Cerebellar cortex (tissue), 1 donor: ENCODE measurements around the gene TMEM39A.

Source experiments
- DNase-seq: peaks from one replicate; pipeline ENCODE4 v3.0.0-alpha.2; 2015; ENCODE audit warnings: low spot score

TMEM39A gene

DNA sequence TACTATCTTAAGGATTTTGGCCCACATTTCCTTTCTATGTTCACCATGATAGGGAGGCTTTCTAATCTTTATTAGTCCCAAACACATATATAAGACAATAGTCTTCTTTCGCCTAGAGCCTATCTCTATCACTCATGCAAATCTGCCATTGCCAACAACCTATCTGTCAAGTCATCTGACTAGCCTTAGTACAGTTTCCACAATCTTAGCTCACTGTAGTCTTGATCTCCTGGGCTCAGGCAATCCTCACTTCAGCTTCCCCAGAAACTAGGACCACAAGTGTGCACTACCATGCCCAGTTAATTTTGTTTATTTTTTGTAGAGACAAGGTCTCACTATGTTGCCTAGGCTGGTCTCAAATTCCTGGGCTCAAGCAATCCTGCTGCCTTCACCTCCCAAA, 6.9 kb downstream of the TMEM39A start:
- DNase-seq, result no peak

DNA sequence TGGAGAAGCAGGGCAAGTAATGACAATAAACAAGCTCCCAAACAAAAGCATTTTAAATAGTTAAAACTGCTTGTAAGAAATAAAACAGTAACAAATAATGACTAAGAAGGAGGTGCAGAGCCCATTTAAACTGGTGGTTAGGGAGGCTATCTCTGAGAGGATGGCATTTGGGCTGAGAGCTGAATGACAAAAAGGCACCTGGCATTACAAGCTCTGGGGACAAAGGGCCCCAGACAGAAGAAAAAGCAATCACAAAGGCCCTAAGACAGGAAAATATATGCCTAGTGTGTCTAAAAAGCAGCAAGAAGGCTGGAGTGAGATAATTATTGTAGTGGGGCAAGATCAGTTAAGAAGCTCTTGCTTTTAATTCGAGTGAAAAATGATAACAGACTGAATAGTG, 9.6 kb downstream of the TMEM39A start:
- DNase-seq, result no peak

DNA sequence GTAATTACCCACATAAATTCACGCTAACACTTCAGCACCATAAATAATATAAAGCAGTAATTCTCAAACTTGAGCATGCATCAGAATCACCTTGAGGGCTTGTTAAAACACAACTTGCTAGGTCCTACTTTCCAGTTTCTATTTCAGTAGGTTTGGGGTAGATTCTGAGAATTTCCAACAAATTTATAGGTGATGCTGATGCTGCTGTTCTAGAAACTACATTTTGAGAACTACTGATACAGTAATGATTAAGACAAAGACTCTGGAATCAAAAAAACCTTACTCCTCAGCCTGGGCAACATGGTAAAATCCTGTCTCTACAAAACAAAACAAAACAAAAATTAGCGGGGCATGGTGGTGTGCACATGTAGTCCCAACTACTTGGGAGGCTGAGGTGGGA, 18.8 kb downstream of the TMEM39A start:
- DNase-seq, result no peak

DNA sequence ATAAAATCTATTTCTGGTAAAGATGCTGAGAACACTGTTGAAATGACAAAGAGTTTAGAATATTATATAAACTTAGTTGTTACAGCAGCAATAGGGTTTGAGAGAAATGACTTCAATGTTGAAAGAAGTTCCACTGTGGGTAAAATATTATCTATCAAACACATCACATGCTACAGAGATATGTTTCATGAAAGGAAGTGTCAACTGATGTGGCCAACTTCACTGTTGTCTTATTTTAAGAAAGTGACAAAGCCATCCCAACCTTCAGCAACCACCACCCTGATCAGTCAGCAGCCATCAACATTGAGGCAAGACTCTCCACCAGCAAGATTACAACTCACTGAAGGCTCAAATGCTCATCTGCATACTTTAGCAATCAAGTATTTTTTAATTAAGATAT, 20.2 kb downstream of the TMEM39A start:
- no peak for DNase-seq

DNA sequence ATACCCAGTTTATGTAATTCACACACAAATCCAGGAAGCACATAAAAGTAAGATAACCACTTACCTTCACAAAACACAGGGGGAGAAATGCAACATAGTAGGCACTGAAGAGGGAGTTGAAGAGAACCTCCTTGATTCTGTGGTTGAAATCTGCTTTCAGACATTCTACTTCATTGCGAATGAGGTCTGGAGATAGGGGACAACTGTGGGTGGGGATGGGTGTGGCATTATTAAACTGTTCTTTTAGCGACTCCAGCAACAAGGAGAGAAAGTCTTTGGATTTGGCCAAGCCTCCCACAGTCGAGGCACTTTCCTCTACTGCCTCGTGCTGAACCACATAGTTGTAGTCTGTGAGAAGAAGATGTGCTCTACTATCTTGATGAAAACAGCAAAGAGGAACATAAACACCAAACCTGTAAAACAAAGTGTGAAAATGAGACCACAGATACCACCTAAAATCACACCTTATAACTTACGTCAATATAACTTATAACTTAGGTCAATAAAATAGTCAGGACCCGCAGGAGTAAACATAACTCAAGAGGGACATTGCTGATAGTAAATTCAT, 25.6 kb downstream of the TMEM39A start:
- DNase-seq, result no peak

DNA sequence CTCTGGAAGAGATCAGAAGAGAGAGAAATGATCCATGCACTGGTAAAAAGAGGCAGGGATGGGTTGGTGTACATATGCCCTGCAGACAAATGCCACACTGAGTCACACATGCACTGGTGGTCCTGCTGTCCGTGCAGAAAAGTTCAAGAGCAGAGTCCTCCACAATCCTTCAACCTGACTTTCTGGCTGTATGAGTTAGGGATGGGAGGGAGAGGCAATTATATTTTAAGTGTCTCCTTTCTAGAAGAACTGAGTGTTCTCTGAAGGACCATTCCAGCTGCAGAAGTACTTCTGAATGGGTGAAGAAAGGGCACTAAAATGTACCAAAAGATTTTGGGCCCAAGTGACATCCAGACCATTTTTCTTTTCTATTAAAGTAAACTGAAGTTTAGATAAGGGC, 26.4 kb downstream of the TMEM39A start:
- no peak for DNase-seq

DNA sequence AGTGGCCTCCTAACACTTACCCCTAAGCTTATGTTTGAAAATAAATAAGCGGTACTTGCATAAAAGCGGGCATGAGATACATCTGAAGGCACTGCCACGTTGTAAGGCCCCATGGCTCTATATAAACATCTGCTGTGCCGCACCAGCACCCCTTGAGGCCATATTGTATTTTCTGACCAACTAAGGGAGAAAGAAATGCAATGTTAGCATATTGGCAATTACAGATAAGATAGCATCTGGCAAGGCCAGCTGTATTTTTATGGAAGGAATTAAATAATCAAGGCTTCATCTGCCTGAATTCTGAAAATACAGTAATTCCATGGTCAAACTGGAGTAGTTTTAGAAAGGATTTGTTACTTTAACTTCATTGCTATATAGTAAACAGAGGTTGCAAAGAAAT, 28.7 kb downstream of the TMEM39A start:
- no peak for DNase-seq

DNA sequence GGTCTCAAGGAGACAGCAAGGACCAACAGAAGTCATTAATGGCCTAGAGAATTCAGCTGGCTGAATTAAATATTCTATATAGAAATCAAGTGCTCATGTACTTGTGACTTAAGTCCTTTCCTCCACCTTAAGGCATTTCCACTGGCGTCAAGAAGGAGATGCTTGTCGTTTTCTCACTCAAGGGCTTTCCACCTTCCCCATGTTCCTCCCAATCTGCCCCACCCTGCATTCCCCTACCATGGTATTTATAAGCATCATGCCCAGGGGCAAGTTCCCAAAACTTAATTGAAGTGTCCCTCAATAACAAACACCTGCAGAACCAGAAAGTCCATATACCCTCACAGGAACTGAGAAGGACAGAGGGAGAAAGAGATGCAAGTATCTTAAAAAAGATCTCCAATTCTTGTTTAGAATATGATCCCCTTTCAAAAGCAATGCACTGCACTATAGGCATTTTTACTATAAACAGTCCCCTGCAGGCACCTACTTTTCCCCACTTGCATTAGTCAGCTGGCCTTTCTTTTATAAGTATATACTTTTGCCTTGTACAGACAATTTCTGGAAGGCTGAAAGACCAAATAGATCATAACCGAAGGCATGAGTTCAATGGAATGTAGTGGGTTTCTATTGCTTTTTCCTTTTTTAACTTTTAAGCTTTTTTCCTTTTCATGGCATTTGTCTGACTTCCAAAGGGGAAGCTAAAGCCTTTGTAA, 29.6 kb downstream of the TMEM39A start:
- no peak for DNase-seq

DNA sequence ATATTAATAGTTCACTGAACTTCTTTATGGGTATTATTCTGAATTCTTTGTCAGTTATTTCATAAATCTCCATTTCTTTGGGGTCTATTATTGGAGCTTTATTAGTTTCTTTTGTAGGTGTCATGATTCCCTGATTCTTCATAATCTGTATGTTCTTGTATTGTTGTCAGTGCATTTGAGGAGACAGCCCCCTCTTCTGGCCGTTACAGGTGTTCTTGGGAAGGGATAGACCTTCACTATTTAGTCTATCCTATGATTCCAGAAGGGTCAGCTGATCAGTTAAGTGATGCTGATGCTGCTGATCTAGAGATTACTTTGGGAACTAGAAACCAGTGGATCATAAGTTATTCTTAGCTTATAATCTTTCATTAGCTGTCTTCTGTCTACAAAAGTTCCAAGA, 34.9 kb downstream of the TMEM39A start:
- DNase-seq, result no peak

DNA sequence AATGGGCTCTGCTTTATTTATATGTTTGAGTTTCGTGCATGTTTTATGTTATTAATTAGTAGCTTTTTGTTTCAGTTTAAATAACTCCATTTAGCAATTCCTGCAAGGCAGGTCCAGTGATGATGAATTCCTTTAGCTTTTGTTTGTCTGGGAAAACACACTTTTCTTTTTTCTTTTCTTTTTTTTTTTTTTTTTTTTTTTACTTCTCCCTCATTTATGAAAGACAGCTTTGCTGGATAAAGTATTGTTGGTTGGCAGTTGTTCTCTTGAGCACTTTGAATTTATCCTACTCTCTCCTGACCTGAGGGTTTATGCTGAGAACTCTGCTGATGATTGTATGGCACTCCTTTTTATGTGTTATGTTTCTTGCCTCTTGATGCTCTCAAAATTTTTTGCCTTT, 35.7 kb downstream of the TMEM39A start:
- no peak for DNase-seq

DNA sequence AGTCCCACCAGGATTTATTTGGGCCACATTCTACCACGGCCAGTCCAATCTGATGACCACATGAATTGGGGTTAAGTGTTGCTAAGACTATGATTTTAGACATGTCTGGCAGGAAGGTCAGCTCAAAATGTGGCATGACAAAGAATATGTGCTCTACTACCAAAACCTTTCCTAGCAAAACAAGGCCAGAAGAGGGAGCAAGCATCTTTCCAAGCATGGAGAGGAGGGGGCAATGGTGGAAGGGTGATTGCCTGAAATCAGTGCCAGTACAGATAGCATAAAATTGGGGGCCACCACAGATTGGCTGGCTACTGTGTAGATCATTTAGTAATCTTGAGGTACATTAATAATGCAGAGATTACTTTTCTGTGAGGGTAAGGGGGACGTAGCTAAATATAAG, 43.2 kb downstream of the TMEM39A start:
- DNase-seq, result peak; percentile 25

DNA sequence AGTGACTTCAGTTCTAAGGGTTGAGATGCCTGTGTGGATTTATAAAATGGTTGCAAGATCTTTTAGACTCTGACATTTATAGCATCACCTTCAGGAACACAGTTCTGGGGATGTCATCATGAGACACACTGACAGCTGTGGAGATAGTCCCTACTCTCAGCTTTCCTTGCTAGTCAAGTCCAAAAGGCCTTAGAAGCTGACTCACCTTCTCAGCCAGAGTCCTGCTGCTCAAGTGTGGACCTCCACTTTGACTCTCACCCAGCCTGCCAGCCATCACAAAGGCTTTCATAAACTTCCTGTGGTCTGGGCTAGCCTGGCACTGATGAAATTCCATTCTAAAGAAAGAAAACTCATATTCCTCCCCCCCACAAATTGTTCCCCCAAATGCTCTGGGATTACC, 44.8 kb downstream of the TMEM39A start:
- DNase-seq, result no peak

DNA sequence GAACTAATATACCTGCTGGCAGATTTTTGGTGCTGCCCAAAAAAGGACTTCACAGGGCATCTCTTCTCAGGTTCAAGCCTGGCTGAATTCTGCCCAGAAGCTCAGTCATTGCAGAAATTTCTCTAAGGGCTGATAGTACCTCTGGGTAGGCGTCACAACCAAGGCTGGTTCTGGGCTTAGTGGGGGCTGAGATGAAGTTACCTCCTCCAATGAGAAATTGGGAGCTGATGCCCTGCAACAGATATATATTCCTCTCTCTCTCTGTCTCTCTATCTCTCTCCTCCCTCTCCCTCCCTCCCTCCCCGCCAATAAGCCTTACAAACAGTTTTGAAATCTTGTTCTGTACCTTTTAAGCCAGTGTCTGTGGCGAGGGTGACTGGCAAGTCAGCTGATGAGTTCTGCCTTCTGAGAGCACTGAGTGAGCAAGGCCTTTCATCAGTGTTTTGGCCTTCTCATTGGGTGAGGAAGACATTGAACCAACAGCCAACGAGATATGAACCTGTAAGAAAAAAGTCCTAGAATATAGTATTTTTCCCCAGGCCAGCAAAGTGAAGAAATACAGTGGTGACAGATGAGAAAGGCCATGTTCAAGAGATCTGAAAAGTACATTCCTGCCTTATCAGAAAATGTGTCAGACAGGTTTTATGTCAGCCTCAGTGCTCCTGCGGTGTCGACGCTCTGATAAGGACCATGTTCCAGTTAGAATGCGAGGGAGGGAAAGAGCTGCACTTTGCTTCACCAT, 45.5 kb downstream of the TMEM39A start:
- no peak for DNase-seq

DNA sequence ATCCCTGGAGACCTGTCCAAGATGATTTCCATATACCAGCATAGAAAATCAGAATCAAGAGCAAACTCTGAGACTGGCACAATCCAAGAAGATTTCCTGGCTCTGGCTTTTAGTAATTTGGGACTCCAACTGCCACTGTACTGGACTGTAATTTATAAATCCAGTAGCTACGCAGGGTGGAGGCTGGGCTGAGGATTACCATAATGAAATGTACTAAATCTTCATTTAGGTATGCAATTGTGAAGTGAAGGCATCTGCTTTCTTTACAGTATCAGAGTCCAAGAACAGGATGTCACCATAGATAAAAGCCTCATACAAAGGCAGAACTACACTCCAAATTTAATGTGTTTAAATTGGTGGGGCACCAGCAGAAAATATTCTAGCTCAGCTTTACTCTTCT, 46.5 kb downstream of the TMEM39A start:
- no peak for DNase-seq

DNA sequence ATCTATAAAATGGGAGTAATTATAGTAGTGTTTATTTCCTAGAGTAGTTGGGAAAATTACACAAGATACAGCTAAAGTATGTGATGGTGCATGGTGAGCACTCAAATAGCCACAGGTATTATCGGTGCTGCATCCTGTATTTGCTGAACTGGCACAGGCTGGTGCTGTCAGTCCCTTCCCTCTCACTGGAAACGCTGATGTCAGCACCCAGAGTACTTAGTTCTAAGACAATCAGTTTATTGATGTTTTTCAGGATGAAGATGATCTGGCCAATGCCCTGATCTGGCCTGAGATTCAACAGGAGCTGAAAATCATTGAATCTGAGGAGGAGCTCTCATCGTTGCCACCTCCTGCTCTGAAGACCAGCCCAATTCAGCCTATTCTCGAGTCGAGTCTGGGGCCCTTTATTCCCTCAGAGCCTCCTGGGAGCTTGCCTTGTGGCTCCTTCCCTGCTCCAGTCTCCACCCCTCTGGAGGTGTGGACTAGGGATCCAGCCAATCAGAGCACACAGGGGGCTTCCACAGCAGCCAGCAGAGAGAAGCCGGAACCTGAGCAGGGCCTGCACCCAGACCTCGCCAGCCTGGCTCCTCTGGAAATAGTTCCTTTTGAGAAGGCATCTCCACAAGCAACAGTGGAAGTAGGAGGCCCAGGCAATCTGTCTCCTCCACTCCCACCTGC, 49.7 kb downstream of the TMEM39A start:
- DNase-seq, result no peak

DNA sequence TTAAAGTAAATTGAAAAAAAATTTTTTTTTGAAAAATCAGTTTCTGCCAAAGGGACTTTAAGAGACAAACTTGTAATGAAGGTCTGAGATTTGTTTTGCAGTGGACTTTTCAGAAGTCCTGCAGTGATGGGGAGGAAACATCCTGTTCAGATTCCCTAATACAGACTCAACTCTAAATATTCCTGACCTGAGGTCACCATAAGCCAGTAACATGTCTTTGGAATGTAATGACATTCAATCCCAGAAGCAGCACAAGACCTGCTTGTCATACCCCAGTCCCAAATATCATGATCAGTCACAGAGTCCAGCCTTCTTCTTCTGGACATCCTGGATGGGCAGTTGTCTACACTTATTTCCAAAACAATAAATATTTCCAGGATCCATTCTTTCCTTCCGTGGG, 53.6 kb downstream of the TMEM39A start:
- DNase-seq, result no peak

DNA sequence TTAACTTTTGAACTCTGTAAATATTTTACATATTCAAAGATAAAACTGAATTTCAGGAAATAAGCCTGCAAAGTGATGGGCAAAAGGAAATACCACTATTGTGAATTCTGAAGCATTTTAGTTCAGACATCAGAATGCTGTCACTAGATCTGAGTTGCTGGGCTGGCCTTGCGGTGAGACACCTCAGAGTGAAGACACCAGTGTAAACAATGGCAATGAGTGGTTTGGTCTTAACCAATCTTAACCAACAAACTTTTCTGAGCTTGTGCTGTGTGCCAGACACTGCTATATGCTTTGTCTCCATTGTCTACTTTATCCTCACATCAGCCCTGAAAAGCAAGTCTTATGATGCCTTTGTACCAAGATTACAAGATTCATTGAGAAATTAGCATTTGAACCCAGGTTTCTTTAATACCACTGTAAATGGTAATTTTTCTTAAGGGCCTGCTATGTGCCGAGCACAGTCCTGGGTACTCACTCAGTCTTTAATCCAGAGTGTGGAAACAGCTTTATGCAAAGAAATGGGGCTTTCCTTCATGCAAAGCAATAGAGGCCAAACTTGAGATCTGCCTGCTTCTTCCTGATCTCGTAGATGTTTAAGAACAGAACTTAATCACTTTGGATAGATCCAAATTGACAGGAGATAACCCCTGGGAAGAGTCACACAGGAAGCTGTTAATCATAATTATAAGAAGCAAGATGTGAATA, 55.0 kb downstream of the TMEM39A start:
- DNase-seq, result no peak

DNA sequence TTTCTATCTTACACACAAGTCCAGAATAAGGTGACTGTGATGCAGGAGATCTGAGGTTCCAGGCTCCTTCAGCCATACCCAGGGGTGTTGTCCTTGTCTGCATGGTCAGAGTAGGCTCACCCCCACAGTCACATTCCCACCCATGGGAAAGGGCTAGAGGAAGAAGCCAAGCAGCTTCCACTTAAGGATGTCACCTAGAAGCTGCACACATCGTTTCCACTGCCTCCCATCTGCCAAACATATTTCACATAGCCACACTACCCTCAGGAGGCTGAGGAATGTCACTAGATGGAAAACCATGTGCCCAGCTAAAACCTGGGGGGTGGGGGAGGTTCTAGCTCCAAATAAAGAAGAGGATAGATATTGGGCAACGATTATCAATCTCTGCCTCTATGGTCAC, 58.1 kb downstream of the TMEM39A start:
- DNase-seq, result no peak

DNA sequence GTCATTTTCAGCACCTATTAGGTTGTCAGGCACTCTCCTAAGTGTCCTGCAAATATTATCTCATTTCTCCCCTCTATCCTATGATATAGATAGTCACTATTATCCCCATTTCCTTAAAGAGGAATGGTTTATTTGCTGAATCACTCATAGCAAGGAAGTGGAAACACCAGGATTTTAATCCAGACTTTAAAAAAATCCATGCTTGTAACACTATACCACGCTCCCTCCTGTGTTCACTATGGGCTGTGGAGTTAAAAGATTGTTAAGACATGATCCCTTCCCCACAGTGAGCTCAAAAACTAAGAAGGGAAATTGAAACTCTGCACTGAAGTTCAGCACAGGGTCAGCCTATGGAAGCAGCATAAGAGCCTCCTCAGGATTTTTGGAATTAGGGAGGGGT, 60.2 kb downstream of the TMEM39A start:
- no peak for DNase-seq

DNA sequence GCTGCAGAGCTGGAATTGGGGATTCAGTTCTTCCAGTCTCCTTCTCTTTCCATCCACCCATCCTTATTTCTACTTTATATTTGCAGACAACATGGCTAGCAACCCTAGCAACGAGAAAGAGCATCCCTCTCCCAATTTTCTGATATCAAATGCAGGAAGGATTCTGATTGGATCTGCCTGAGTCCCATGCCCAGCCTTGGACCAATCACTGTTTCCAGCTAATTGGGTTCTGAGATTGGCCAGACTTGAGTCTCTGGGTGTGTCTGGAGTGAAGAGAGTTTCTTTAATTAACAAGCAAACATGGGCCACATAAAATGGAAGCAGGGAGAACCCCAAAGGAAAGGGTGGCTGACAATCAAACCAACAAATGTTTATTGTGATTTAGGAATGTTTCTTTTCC, 60.6 kb downstream of the TMEM39A start:
- no peak for DNase-seq

DNA sequence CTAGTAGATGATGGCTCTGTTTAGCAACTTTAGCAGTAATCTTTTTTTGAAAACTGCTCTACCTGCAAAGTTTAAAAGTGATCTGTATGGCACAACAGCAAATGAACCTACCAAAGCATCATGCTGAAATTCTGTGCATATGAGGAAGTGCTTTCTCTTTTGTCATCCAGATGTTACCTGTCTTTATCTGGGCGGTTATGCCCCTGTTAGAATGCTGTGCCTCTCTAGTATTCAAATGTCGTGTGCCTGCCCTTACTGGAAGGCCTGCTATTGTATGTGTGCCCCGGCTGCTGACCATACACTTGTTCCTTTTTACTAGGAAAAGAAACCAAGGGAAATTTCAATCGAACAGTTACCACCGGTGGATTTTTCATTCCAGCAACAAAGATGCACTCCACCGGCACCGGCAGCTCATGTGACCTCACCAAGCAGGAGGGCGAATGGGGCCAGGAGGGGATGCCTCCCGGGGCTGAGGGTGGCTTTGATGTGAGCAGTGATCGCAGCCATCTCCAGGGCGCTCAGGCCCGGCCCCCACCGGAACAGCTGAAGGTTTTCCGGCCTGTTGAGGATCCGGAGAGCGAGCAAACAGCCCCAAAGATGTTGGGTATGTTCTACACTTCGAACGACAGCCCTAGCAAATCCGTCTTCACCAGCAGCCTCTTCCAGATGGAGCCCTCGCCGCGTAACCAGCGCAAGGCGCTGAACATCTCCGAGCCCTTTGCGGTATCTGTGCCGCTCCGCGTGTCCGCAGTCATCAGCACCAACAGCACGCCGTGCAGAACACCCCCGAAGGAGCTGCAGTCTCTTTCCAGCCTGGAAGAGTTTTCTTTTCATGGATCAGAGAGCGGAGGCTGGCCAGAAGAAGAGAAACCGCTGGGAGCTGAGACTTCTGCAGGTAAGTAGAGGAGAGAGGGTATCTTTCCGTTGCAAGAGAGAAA, 61.6 kb downstream of the TMEM39A start:
- DNase-seq, result no peak
